RWPE2 (cell line): ENCODE results near the gene FAM200B.

Experiments used
- ATAC-seq: fragments of 200-7000 bp; cut with Tn5 transposase; 3 replicates; pipeline ENCODE4 v1.9.1; 2021; ENCODE audit warnings: low read depth
- DNase-seq: peaks from one replicate; pipeline ENCODE4 v3.0.0-alpha.2; 2020; ENCODE audit warnings: low spot score
- H3K27ac ChIP-seq: fragments of 450-650 bp; 2 replicates; pipeline ENCODE4 v1.5.1; 2017; ENCODE audit warnings: mild to moderate bottlenecking; ENCODE audit not compliant: poor library complexity, severe bottlenecking
- H3K27me3 ChIP-seq: fragments of 250-450 bp; sonication (Bioruptor Pico); 2 replicates; pipeline ENCODE4 v1.5.1; 2021; ENCODE audit warnings: mild to moderate bottlenecking, moderate library complexity; ENCODE audit not compliant: insufficient read depth, poor library complexity, severe bottlenecking
- H3K36me3 ChIP-seq: fragments of 250-450 bp; sonication (Bioruptor Pico); 2 replicates; pipeline ENCODE4 v1.5.1; 2020; ENCODE audit warnings: low read depth, mild to moderate bottlenecking, moderate library complexity
- H3K4me1 ChIP-seq: fragments of 250-450 bp; sonication (Bioruptor Pico); 2 replicates; pipeline ENCODE4 v1.5.1; 2021; ENCODE audit warnings: mild to moderate bottlenecking, moderate library complexity; ENCODE audit not compliant: insufficient read depth, poor library complexity, severe bottlenecking
- H3K4me3 ChIP-seq: fragments of 250-450 bp; sonication (Bioruptor Pico); 2 replicates; pipeline ENCODE4 v1.5.1; 2021; ENCODE audit warnings: mild to moderate bottlenecking, moderate library complexity; ENCODE audit not compliant: severe bottlenecking
- H3K9me3 ChIP-seq: fragments of 250-450 bp; sonication (Bioruptor Pico); 2 replicates; pipeline ENCODE4 v1.5.1; 2021; ENCODE audit warnings: mild to moderate bottlenecking, moderate library complexity; ENCODE audit not compliant: severe bottlenecking
- CTCF ChIP-seq: fragments of 450-650 bp; IDR thresholded peaks from one replicate; pipeline ENCODE4 v1.5.1; 2017; ENCODE audit warnings: mild to moderate bottlenecking, moderate library complexity; ENCODE audit not compliant: poor library complexity, severe bottlenecking

Gene FAM200B

DNA sequence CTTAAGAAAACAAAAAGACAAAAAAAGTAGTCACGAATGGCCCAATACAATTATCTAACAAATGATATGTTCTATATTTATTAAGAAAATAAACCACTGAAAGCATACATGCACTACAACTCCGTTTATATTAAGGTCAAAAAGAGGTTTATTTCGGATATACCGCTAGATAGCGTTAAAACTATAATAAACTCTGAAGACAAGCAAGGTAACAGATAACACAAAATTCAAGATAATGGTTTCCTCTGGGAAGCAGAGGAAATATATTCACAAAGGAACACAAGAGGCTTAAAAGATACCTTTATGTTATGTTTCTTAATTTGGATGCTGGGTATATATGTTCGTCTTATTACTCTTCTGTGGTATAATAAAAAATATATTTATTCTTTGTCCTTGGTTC is 4.7 kb upstream of the FAM200B start:
- no peaks in the 10 kb centered on the region for H3K27me3 ChIP-seq
- H3K36me3 ChIP-seq: peaks cover 45% of the 10 kb centered on the region
- peaks cover 46% of the 10 kb centered on the region for H3K4me1 ChIP-seq
- no peak overlapping the region for H3K4me3 ChIP-seq
- no peak for ATAC-seq
- H3K9me3 ChIP-seq: no peaks in the 10 kb centered on the region
- DNase-seq: no peak
- peak overlapping the region; percentile 82 for H3K27ac ChIP-seq
- no peak for TF ChIP-seq CTCF

- ATAC-seq (peak; percentile 62), DNase-seq (peak; percentile 91)
- Histone ChIP-seq H3K4me3 (no peak overlapping the region), H3K27ac (peak overlapping the region; percentile 82), H3K27me3 (no peaks in the 10 kb centered on the region), H3K9me3 (no peaks in the 10 kb centered on the region), H3K4me1 (peaks cover 46% of the 10 kb centered on the region), H3K36me3 (peaks cover 38% of the 10 kb centered on the region)
- no peak for TF ChIP-seq CTCF
Measured at GRCh38 chr4:15677507-15677988, 4.1 kb upstream of the FAM200B start.

DNA sequence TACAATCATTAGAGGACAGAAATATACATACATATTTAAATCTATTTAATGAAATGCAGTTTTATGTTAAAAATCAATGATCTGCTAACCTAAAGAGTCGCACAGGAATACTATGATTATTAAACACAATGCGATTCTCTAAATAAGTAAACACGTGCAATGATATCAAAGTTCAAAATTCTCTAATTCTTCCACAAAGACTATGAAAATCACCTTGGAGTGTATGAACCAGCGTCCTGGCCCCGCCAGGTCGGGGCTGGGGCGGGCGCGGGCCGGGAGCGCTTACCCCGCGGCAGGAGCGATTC is 608 bp upstream of the FAM200B start:
- Histone ChIP-seq H3K27ac (peak overlapping the region; percentile 82), H3K36me3 (peaks cover 48% of the 10 kb centered on the region), H3K4me1 (peaks cover 39% of the 10 kb centered on the region), H3K27me3 (no peaks in the 10 kb centered on the region), H3K9me3 (no peaks in the 10 kb centered on the region), H3K4me3 (peak overlapping the region; percentile 57)
- no peak for TF ChIP-seq CTCF
- DNase-seq: no peak
- no peak for ATAC-seq

DNA sequence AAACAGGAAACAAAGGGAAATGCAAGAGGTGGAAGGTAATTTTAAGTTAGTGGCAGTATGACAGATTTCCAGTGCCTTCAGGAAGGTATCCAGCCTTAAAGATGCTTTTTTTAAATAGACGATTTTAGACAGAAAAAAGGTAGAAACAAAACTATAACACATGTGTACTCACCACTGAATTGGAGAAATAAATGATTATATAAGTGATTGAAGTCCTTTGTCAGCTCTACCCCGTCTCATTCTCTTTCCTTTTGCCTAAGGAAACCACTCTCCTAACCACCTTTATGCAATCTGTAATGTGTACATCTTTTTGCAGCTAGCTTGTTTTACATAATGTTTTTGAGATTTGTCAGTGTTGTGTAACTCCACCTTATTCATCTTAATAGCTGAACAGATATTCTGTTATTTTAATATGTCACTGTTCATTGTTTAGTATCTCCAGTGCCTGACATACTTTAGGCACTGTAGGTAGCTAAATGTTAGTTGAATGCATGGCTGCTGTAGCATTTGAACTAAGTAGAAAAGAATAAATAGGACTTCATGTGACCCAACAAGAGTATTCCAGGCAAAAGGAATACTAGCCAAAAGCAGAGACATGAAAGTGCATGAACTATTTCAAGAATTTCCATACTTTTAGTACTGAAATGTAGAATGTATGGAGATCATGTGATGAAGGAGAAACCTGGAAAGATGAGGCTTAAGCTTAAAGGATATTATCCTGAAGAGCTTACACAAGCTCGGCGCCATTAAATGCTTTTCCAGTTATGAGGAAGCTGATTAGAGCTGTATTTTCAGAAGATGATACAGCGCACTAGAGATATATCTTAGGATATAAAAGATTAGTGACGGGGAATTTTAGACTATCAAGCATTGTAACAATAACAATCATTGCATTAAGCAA is 865 bp downstream of the FAM200B start:
- peaks cover 24% of the 10 kb centered on the region for H3K4me1 ChIP-seq
- ATAC-seq (no peak), DNase-seq (no peak)
- H3K4me3 ChIP-seq: peak overlapping the region; percentile 57
- TF ChIP-seq CTCF: no peak
- peaks cover 52% of the 10 kb centered on the region for H3K36me3 ChIP-seq
- H3K27ac ChIP-seq: peak overlapping the region; percentile 82
- no peaks in the 10 kb centered on the region for H3K27me3 ChIP-seq
- H3K9me3 ChIP-seq: no peaks in the 10 kb centered on the region

- Histone ChIP-seq H3K36me3 (peaks cover 56% of the 10 kb centered on the region), H3K9me3 (no peaks in the 10 kb centered on the region), H3K4me3 (peak overlapping the region; percentile 57), H3K27ac (peak overlapping the region; percentile 82), H3K27me3 (no peaks in the 10 kb centered on the region), H3K4me1 (peaks cover 20% of the 10 kb centered on the region)
- DNase-seq: no peak
- no peak for ATAC-seq
- TF ChIP-seq CTCF: no peak
Measured at GRCh38 chr4:15683143-15683495, 1.5 kb downstream of the FAM200B start.
